Measurements from ENCODE around the gene MYOM3. TPM values are rescaled to one million over a fixed set of nuclear protein-coding genes. Genes with fewer than 3 reads are reported as not detected.
A peak's percentile ranks its signal among the peaks of the same experiment; 100 is the strongest.
"Not testable (repeated sequence)": the region's sequence is repeated elsewhere in the genome, so short reads cannot be mapped to it uniquely, and the experiment has no call there.

The MYOM3 gene
- total RNA-seq, 2 donors from 2014 or later, result not detected

DNA sequence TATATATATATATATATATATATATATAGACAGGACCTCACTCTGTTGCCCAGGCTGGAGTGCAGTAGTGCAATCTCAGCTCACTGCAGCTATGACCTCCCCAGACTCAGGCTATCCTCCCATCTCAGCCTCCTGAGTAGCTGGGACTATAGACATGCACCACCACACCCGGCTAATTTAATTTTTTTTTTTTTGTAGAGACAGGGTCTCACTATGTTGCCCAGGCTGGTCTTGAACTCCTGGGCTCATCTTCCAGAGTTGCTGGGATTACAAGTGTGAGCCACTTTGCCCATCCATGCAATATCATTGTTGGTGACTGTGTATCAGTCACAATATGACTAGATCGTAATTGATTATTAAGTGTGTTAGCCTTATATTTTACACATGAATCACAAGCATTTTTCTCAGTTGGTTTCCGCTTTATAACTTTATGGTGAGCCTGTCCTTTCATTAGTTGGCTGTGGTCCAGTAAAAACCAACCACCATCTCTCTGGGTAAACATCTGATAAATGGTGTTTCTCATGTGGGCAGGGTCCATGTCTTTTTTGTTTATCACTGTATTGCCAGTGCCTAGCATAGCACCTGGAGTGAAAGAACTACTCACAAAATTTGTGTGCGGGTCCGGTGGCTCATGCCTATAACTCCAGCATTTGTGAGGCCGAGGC is 63.6 kb downstream of the MYOM3 start:
- Mint-ChIP-seq H3K27ac (no peak overlapping the region), H3K36me3 (no peaks in the 10 kb centered on the region), H3K9me3 (no peaks in the 10 kb centered on the region)
- no peak for DNase-seq (ENCODE audit: low spot score in 2 of 2)
- no peak for ATAC-seq

DNA sequence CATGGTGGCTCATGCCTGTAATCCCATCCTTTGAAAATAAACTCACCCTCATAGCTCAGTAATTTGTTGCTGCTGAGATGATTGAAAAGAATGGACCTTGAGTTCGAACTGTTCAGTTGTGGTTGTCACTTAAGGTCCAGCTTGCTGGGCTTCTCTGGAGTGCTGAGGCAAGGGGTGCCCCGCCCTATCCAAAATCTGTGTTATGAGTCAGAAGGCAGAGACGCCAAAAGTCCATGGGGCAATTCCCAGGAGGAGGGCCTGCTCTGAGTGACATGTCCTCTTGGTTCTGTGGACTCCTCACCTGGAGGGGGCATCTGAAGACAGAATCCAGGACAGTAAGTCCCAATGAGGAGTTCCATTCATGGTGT is 64.8 kb downstream of the MYOM3 start:
- DNase-seq (ENCODE audit: low spot score in 2 of 2) (no peak), ATAC-seq (no peak)
- peak overlapping the region in 1 of 2 donors; percentile 65 for H3K27ac Mint-ChIP-seq
- H3K36me3 Mint-ChIP-seq, result no peaks in the 10 kb centered on the region
- H3K9me3 Mint-ChIP-seq, result no peaks in the 10 kb centered on the region

DNA sequence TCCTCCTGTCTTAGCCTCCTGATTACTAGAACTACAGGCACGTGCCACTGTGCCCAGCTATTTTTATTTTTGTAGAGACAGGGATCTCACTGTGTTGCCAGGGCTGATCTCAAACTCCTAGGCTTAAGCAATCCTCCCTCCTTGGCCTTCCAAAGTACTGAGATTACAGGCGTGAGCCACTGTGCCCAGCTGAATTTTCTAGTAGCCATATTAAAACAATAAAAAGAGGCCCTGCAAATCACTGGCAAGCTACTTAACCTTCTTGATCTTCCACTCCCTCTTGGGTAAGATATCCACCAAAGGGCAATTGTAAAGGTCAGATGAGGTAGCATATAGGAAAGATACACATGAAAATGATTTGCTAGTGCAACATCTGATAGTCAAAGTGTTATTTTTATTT is 66.2 kb downstream of the MYOM3 start:
- no peaks in the 10 kb centered on the region for H3K9me3 Mint-ChIP-seq
- H3K27ac Mint-ChIP-seq, result no peak overlapping the region
- no peak for DNase-seq (ENCODE audit: low spot score in 2 of 2)
- ATAC-seq, result no peak
- no peaks in the 10 kb centered on the region for H3K36me3 Mint-ChIP-seq

DNA sequence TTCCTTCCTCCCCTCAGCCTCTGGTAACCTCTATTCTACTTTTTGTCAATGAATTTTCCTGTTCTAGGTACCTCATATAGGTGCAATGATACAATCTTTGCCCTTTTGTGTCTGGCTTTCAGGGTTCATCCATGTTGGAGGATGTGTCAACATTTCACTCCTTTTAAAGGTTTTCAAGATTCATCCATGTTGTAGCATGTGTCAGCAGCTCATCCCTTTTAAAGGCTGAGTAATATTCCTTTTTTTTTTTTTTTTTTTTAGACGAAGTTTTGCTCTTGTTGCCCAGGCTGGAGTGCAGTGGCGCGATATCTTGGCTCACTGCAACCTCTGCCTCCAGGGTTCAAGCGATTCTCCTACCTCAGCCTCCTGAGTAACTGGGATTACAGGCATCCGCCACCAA is 67.3 kb downstream of the MYOM3 start:
- not testable (repeated sequence) for ATAC-seq; DNase-seq (ENCODE audit: low spot score in 2 of 2); H3K9me3 Mint-ChIP-seq; H3K27ac Mint-ChIP-seq; H3K36me3 Mint-ChIP-seq

DNA sequence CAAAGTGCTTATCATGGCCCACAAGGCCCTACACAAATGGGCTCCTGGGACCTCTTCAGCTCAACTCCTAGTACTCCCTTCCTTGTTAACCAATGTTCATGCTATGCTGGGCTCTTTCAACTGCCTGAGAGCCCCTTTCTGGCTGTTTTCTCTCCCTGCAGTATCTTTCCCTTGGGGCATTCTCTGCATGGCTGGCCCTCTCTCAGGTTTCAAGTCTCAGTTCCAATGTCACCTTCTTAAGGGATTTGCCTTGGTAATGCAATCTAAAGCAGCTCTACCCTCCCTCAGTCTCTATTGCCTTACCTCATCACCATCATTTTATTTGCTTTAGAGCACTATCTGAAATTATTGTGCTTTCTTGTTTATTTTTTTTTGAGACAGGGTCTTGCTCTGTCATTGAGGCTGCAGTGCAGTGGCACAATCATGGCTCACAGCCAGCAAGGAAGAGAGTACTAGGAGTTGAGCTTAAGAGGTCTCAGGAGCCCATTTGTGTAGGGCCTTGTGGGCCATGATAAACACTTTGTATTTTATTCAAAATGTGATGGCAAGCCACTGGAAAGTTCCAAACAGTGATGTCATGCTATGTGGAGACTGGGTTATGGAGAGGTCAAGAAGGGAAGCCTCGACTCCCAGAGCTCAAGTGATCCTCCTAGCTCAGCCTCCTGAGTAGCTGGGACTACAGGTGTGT is 68.4 kb downstream of the MYOM3 start:
- H3K36me3 Mint-ChIP-seq, result no peaks in the 10 kb centered on the region
- no peak overlapping the region for H3K27ac Mint-ChIP-seq
- no peak for DNase-seq (ENCODE audit: low spot score in 2 of 2)
- H3K9me3 Mint-ChIP-seq, result no peaks in the 10 kb centered on the region
- ATAC-seq, result no peak

DNA sequence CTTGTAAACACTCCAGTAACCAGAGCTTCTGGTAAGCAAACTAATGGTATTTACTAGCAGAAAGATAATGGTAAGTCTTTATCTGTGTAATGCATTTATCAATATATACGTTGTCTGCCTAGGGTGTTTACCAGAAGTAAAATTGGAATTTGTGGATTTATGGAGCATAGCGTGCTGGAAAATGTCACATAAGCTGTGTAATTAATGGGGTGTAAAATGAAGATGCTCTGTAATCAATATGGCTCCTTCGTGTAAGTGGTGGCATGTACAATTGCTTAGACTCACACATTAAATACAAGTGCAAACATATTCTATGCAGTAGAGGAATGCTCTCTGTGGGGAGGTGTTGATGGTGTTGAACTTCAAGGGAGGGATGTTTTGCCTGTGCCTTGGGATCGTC is 69.6 kb downstream of the MYOM3 start:
- no peak overlapping the region for H3K27ac Mint-ChIP-seq

DNA sequence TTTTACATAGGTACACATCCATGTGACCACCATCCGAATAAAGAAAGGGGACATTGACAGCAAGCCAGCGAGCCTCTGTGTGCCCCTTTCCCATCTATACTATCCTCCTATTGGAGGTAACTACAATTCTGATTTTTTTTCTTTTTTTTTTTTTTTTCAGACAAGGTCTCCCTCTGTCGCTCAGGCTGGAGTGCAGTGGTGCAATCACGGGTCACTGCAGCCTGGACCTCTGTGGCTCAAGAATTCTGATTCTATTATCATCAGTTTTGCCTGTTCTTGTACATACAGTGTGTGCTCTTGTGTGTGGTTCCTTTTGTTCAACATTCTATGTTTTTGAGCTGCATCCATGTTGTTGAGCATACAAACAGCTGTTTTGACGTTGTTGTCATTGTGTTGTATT is 75.8 kb downstream of the MYOM3 start:
- H3K9me3 Mint-ChIP-seq, result no peaks in the 10 kb centered on the region
- H3K36me3 Mint-ChIP-seq, result no peaks in the 10 kb centered on the region
- H3K27ac Mint-ChIP-seq, result no peak overlapping the region

More for the DNA sequence above, 69.6 kb downstream of the MYOM3 start:
- DNase-seq (ENCODE audit: low spot score in 2 of 2) (no peak), ATAC-seq (no peak)
- Mint-ChIP-seq H3K36me3 (no peaks in the 10 kb centered on the region), H3K9me3 (no peaks in the 10 kb centered on the region)

DNA sequence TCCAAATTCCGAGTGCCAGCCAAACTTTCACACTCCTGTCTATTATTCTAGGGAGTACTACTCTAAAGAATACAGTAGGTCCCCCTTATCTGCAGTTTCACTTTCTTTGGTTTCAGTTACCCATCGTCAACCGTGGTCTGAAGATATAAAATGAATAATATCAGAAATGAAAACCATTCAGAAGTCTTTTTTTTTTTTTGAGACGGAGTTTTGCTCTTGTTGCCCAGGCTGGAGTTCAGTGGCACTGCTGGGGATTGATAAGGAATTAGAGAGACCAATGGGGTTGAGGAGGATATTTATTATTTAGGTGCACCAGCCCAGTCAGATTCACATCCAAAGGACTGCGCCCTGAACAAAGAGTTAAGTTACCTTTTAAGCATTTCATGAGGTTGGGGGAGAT is 79.0 kb downstream of the MYOM3 start:
- no peaks in the 10 kb centered on the region for H3K9me3 Mint-ChIP-seq

More for the DNA sequence above, 75.8 kb downstream of the MYOM3 start:
- DNase-seq (ENCODE audit: low spot score in 2 of 2), result no peak
- no peak for ATAC-seq

DNA sequence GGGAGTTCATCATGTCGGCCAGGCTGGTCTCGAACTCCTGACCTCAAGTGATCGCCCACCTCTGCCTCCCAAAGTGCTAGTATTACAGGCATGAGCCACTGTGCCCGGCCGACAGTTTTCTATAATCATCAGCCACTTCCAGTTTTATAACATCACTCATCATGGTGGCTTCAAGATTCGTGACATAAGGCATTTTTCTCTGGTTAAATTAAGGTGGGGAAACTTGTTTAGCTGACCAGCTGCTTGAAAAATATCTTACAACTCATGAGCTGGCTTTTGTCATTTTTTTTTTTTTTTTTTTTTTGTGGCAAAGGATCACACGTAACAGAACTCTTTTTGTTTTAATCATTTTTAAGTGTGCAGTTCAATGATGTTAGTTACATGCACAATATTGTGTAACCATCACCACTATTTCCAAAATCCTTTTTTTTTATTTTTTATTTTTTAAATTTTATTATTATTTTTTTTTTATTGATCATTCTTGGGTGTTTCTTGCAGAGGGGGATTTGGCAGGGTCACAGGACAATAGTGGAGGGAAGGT is 80.9 kb downstream of the MYOM3 start:
- not testable (repeated sequence) for ATAC-seq; H3K36me3 Mint-ChIP-seq; DNase-seq (ENCODE audit: low spot score in 2 of 2); H3K27ac Mint-ChIP-seq; H3K9me3 Mint-ChIP-seq

More for the DNA sequence above, 79.0 kb downstream of the MYOM3 start:
- Mint-ChIP-seq H3K36me3 (no peaks in the 10 kb centered on the region), H3K27ac (no peak overlapping the region)
- DNase-seq (ENCODE audit: low spot score in 2 of 2) (no peak), ATAC-seq (no peak)

DNA sequence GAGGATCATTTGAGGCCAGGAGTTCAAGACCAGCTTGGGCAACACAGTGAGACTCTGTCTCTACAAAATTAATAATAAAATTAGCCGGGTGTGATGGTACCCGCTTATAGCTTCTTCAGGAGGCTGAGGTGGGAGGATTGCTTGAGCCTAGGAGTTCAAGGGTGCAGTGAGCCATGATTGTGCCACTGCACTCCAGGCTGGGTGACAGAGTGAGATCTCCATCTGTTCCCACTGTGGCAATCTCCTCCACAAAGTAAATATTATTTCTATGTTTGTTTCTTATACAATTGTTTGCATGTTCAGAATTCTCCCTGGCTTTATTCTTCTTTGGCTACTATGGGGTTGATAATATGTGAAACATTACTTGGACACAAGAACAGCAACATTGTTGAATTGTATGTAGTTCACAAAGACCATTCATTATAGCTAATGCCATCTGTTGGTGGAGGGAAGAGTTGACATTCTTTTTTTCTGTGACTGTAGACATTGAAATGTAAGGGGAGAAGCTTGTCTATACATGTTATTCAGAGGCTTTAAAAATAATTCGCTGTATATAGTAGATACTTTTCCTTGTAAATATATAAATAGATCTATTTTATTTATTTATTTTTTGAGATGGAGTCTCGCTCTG is 84.0 kb downstream of the MYOM3 start:
- ATAC-seq (no peak), DNase-seq (ENCODE audit: low spot score in 2 of 2) (no peak)

DNA sequence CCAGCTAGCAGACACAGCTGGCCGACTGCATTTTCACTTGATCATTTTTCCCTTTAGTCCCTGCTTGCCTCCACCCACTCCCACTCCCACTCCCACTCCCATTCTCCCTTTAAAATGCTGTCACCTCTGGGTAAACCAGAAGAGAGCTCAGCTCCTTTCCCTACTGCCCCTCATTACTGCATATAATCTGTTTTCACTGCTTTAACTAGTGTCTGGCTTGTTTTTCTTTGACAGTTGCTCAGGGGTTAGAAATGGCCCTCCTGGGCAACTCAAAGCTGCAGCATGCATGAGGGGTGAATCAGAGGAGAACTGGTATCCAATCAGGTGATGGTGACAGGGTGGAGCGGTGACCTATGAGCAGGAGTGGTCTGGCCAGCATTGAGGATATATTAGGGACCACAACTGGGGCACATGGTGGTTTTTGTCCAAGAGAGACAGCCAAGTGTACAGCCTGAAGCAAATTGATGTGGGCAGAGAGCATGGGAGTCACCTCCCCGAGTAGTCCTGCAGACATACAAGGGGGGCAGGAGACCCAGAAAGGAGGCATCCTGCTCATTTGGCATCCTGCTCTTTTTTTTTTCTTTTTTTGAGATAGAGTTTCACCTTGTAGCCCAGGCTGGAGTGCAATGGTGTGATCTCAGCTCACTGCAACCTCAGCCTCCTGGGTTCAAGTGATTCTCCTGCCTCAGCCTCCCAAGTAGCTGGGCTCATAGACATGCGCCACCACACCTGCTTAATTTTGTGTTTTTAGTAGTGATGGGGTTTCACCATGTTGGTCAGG is 89.2 kb downstream of the MYOM3 start:
- no peak for DNase-seq (ENCODE audit: low spot score in 2 of 2)
- Mint-ChIP-seq H3K9me3 (no peaks in the 10 kb centered on the region), H3K36me3 (no peaks in the 10 kb centered on the region), H3K27ac (no peak overlapping the region)
- no peak for ATAC-seq

More for the DNA sequence above, 84.0 kb downstream of the MYOM3 start:
- no peak overlapping the region for H3K27ac Mint-ChIP-seq
- H3K9me3 Mint-ChIP-seq, result no peaks in the 10 kb centered on the region
- no peaks in the 10 kb centered on the region for H3K36me3 Mint-ChIP-seq

DNA sequence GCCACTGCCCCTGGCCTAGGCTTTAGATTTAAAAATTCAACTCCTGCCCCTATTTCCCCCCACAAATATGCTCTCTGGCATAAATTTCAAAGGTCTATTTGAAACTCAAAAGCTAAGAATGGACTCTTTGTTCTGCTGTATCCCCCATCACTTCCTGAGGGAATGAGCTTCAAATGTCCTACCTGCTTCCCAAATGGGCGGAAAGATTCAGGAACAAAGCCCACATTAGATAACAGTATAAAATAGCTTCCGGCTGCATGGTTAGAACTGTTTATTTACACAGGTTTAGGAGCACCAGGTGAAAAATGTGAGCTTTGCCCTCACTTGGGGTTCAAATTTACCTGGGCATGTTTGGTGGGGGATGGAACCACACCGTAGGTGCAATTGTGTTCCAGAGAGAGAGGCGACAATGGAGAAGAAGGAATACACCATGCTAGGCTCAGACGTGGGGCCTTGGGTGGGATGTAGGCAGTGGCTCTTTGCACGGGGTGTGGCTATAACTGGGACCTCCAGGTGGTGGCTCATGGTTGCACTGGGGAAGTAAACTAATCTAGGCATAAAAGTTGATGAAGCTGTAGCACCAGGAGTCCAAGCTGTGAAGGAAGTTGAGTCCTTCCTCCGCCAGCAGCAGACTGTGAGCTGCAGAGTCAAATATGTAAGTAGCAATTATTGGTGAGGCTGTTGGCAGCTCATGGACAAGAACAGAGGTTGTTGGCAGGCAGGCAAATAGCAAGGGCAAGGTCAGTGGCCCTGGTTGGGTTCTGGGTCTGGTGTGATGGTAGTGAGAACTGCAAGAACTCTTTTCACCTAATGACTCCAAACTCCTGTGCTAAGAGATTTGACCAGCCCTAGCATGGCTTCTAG is 90.3 kb downstream of the MYOM3 start:
- no peaks in the 10 kb centered on the region for H3K36me3 Mint-ChIP-seq
- DNase-seq (ENCODE audit: low spot score in 2 of 2) (no peak), ATAC-seq (no peak)
- no peak overlapping the region for H3K27ac Mint-ChIP-seq
- no peaks in the 10 kb centered on the region for H3K9me3 Mint-ChIP-seq

DNA sequence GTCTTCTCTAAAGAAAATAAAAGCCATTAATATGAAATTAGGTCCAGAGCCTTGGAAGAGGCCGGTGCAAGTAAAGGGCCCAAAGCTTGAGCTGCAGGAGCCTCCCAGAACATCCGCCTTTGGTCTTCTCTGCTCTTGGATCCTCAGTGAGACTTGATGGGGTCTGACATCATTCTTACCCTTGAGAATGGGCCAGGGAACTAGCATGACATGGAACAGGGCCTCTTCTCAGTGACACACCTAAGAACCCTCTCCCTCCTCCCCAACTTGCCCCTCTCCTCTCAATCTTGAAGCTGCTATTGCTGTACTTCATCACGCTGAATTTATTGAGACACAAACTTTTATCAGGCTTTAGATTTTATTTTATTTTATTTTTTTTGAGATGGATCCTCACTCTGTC is 91.5 kb downstream of the MYOM3 start:
- no peak overlapping the region for H3K27ac Mint-ChIP-seq
- H3K36me3 Mint-ChIP-seq, result no peaks in the 10 kb centered on the region
- H3K9me3 Mint-ChIP-seq, result no peaks in the 10 kb centered on the region
- DNase-seq (ENCODE audit: low spot score in 2 of 2), result no peak
- ATAC-seq, result no peak

DNA sequence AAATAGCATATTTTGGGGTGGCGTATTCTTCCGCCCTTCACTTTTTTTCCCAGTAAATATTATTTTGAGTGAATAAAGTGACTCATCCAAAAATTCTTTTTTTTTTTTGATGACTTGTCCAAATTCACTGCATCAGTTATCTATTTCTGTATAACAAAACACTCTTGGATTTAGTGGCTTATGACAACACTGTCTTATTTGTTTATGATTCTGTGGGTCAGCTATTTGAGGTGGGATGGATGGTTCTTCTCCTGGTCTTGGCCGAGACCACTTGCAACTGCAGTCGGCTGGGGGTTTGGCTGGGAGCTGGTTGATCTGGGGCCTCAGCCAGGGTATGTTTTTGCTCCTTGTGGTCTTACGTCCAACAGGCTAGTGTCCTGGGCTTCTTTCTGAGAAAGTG is 91.9 kb downstream of the MYOM3 start:
- Mint-ChIP-seq H3K36me3 (no peaks in the 10 kb centered on the region), H3K9me3 (no peaks in the 10 kb centered on the region), H3K27ac (no peak overlapping the region)
- ATAC-seq, result no peak
- no peak for DNase-seq (ENCODE audit: low spot score in 2 of 2)

DNA sequence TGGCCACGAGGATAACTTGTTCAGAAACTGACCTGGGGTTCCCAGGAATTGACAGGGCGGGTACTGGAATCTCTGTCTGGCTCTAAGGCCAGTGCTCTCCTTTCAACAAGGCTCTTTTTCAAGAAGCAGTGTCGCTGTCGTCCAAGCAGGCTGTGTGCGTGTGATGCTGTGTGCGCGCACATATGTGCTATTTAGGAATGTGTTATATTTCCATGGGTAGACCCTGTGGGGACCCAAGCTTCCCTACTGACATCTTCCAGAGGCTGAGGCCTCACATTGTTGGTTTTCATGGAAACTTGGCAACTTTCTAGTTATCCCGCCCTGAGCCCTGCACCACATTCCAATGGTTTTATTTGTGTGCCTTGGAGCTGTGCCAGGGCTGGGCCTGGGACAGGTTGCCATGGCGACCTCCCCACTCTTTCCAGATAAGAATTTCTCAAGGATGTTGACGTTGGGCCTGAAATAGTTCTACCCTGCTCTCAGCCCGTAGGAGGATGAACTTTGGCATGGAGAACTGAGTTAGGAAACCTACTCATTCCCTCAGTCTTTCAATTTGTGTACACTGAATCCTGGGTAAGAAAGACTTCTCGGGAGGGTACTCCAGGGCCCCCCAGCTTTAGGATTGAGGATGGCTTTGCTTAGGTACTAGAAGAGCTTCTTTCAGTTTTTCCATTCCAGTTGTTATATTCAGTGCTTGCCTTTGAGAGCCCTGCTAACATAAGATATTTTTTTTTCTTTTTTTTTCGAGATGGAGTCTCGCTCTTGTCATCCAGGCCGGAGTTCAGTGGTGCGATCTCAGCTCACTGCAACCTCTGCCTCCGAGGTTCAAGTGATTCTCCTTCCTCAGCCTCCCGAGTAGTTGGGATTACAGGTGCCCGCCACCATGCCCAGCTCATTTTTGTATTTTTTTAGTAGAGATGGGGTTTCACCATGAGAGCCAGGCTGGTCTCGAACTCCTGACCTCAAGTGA is 93.0 kb downstream of the MYOM3 start:
- Mint-ChIP-seq H3K9me3 (no peaks in the 10 kb centered on the region), H3K27ac (peak overlapping the region in 1 of 2 donors; percentile 44), H3K36me3 (no peaks in the 10 kb centered on the region)
- DNase-seq (ENCODE audit: low spot score in 2 of 2), result no peak
- ATAC-seq, result no peak

Measured in activated naive CD4-positive, alpha-beta T cell treated with anti-CD3 and anti-CD28 coated beads, Interleukin-2, amount 50 U/mL, for 72 hours (primary cell).